Uterus (tissue), 2 donors: ENCODE results near the gene MEF2B.

Experiments
- CTCF ChIP-seq, 4 experiments: fragments of 200-600 bp in 2 of 4; fragments of 450-650 bp in 2 of 4; sonication (generic) in 2 of 4; IDR thresholded peaks; one replicate each; pipeline ENCODE4 v1.5.1; 2016 to 2019; ENCODE audit warnings: antibody characterized with exemption in 4 of 4, mild to moderate bottlenecking in 2 of 4, moderate library complexity in 1 of 4
- POLR2A ChIP-seq, 2 donors: fragments of 450-650 bp; IDR thresholded peaks; one replicate each; pipeline ENCODE4 v1.6.1; 2016; ENCODE audit warnings: antibody characterized with exemption in 2 of 2, mild to moderate bottlenecking in 1 of 2, moderate library complexity in 1 of 2

GRCh38 chr19:19095691-19096090 is 74.4 kb downstream of the MEF2B start:
- no peak for TF ChIP-seq POLR2A (IDR thresholded peaks at IDR 0.05)
- TF ChIP-seq CTCF (IDR thresholded peaks at IDR 0.05) = no peak
